Measurements from ENCODE around the gene ARHGAP9.

- TF ChIP-seq MAX (CRISPR knock-in tag; IDR thresholded peaks at IDR 0.05) (no peak), CTCF (IDR thresholded peaks at IDR 0.05) (no peak), ATF3 (CRISPR knock-in tag; conservative IDR thresholded peaks at IDR 0.05) (no peak), TEAD4 (CRISPR knock-in tag; IDR thresholded peaks at IDR 0.05) (no peak), SMAD4 (CRISPR knock-in tag; IDR thresholded peaks at IDR 0.05) (no peak), SP1 (CRISPR knock-in tag; conservative IDR thresholded peaks at IDR 0.05) (no peak), KAT7 (CRISPR knock-in tag; IDR thresholded peaks at IDR 0.05; ENCODE audit: borderline replicate concordance) (no peak), ZNF121 (CRISPR knock-in tag; IDR thresholded peaks at IDR 0.05) (no peak), ZNF512 (CRISPR knock-in tag; IDR thresholded peaks at IDR 0.05; ENCODE audit: borderline replicate concordance) (no peak)
- TF ChIP-seq, protein P1, sequence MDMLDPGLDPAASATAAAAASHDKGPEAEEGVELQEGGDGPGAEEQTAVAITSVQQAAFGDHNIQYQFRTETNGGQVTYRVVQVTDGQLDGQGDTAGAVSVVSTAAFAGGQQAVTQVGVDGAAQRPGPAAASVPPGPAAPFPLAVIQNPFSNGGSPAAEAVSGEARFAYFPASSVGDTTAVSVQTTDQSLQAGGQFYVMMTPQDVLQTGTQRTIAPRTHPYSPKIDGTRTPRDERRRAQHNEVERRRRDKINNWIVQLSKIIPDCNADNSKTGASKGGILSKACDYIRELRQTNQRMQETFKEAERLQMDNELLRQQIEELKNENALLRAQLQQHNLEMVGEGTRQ (CRISPR knock-in tag; IDR thresholded peaks at IDR 0.05): no peak
These were observed 41.9 kb upstream of the ARHGAP9 start for GRCh38 chr12:57521525-57522010.
